Panc1 (cell line): ENCODE data around the gene RNF208. TPM values are rescaled to one million over a fixed set of nuclear protein-coding genes. Genes with fewer than 3 reads are reported as not detected.

Experiments
- ATAC-seq: fragments of 200-7000 bp; cut with Tn5 transposase; 2 replicates; pipeline ENCODE4 v1.9.1; 2020; ENCODE audit warnings: mild to moderate bottlenecking, moderate library complexity
- BruUV-seq: library from RNA; stranded (reverse); fragments of 400-500 nt; replicated peaks from 2 replicates; lab custom pipeline; 2021; lab: Mats Ljungman, UMichigan
- CTCF ChIA-PET: fragments of 300-600 bp; sonication (Branson Sonifier 250); formaldehyde crosslinking; loops from one replicate; lab custom pipeline; 2022; ENCODE audit warnings: antibody characterized with exemption; lab: Charles Lee
- POLR2A ChIA-PET: fragments of 300-600 bp; sonication (Branson Sonifier 250); formaldehyde crosslinking; loops from one replicate; lab custom pipeline; 2022; ENCODE audit warnings: antibody characterized with exemption; lab: Charles Lee
- DNase-seq: peaks from one replicate; pipeline ENCODE4 v3.0.0-alpha.2; 2010; ENCODE audit warnings: low read depth, low spot score
- H3K27ac ChIP-seq: 2 replicates; pipeline ENCODE4 v1.5.1; 2011; ENCODE audit warnings: mild to moderate bottlenecking, low read length, inconsistent platforms
- H3K27me3 ChIP-seq: fragments of 200-500 bp; sonication (Bioruptor generic); 2 replicates; pipeline ENCODE4 v1.6.0; 2014; ENCODE audit warnings: low read length, inconsistent platforms; ENCODE audit not compliant: control insufficient read depth, insufficient read depth
- H3K36me3 ChIP-seq: fragments of 200-500 bp; sonication (Bioruptor generic); 2 replicates; pipeline ENCODE4 v1.5.1; 2014; ENCODE audit warnings: inconsistent platforms, mild to moderate bottlenecking, low read length, moderate library complexity; ENCODE audit not compliant: control insufficient read depth, insufficient read depth
- H3K4me1 ChIP-seq: 2 replicates; pipeline ENCODE4 v1.5.1; 2011; ENCODE audit warnings: inconsistent platforms, mild to moderate bottlenecking, low read length, moderate library complexity; ENCODE audit not compliant: control insufficient read depth, insufficient read depth
- H3K4me3 ChIP-seq, 2 experiments: 2 replicates each; pipeline ENCODE4 v1.5.1; 2011 to 2012; ENCODE audit warnings: low read depth in 2 of 2, low read length in 2 of 2, mild to moderate bottlenecking in 2 of 2, inconsistent platforms in 1 of 2, moderate library complexity in 1 of 2
- H3K9me3 ChIP-seq: fragments of 200-500 bp; sonication (Bioruptor generic); 2 replicates; pipeline ENCODE4 v1.5.1; 2014; ENCODE audit warnings: low read depth, mild to moderate bottlenecking, inconsistent platforms, low read length, moderate library complexity; ENCODE audit not compliant: control insufficient read depth, insufficient read depth
- POLR2AphosphoS5 ChIP-seq: IDR thresholded peaks from 2 replicates; pipeline ENCODE4 v1.6.1; 2012; ENCODE audit warnings: mild to moderate bottlenecking, low read depth, low read length, moderate library complexity
- SIN3A ChIP-seq: IDR thresholded peaks from 2 replicates; pipeline ENCODE4 v1.6.1; 2012; ENCODE audit warnings: low read depth, mild to moderate bottlenecking, low read length, moderate library complexity, borderline replicate concordance; ENCODE audit not compliant: insufficient read depth
- TCF7L2 ChIP-seq: IDR thresholded peaks from 2 replicates; pipeline ENCODE4 v1.6.1; 2011; ENCODE audit warnings: mild to moderate bottlenecking, low read depth, low read length, inconsistent platforms
- in situ Hi-C: cut with HindIII; loops from 2 replicates; pipeline ENCODE4 v1.10.0; 2016; ENCODE audit warnings: low sequenced_read_pairs, low pct_unique_long_range_greater_than_20kb
- intact Hi-C: fragments of 100-400 bp; cut with micrococcal nuclease; formaldehyde crosslinking; loops from one replicate; pipeline ENCODE4 v1.10.0; 2022; ENCODE audit not compliant: unreplicated experiment
- total RNA-seq: library from RNA; stranded (reverse); gene quantifications from one replicate; pipeline ENCODE4 v1.2.1, GENCODE V29; 2021; ENCODE audit not compliant: unreplicated experiment
- TF ChIP-seq, protein P1 (sequence below): fragments of 450-650 bp; IDR thresholded peaks from 2 replicates; pipeline ENCODE4 v1.5.1; 2017; ENCODE audit warnings: mild to moderate bottlenecking
- TF ChIP-seq, protein P2 (sequence below), 2 experiments: IDR thresholded peaks; 2 replicates each; pipeline ENCODE4 v1.6.1; 2011 to 2012; ENCODE audit warnings: low read depth in 2 of 2, control low read depth in 1 of 2, low read length in 1 of 2, mild to moderate bottlenecking in 1 of 2, moderate library complexity in 1 of 2; ENCODE audit not compliant: insufficient read depth in 1 of 2

The RNF208 gene
- total RNA-seq, 1 experiment from 2014 or later = 11.5 TPM

DNA sequence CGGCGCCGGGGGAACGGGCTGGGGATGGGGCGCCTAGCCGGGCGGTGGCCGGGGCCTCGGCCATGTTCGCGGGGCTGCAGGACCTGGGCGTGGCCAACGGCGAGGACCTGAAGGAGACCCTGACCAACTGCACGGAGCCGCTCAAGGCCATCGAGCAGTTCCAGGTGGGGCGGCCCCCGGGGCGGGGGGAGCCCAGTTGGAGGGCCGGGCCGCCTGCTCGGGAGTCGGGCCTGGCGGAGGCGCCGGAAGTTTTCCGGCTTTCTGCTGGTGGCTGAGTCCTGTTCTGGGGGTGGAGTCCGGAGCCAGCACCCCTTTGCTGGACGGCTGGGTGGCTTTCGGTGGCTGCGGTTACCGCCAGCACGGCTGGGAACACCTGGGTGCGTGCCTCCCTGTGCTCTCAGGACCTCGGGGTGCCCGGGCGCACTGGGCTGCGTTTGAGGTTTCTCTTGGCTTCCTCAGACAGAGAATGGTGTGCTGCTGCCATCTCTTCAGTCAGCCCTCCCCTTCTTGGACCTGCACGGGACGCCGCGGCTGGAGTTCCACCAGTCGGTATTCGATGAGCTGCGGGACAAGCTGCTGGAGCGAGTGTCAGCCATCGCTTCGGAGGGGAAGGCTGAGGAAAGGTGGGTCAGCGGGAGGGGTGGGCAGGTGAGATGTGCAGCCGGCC, 33.5 kb upstream of the RNF208 start:
- no TSS peak for BruUV-seq
- ChIA-PET CTCF (no interaction called here), POLR2A (no interaction called here)
- TF ChIP-seq SIN3A = no peak
- TF ChIP-seq, protein P1, sequence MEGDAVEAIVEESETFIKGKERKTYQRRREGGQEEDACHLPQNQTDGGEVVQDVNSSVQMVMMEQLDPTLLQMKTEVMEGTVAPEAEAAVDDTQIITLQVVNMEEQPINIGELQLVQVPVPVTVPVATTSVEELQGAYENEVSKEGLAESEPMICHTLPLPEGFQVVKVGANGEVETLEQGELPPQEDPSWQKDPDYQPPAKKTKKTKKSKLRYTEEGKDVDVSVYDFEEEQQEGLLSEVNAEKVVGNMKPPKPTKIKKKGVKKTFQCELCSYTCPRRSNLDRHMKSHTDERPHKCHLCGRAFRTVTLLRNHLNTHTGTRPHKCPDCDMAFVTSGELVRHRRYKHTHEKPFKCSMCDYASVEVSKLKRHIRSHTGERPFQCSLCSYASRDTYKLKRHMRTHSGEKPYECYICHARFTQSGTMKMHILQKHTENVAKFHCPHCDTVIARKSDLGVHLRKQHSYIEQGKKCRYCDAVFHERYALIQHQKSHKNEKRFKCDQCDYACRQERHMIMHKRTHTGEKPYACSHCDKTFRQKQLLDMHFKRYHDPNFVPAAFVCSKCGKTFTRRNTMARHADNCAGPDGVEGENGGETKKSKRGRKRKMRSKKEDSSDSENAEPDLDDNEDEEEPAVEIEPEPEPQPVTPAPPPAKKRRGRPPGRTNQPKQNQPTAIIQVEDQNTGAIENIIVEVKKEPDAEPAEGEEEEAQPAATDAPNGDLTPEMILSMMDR = no peak
- TF ChIP-seq TCF7L2 = no peak
- TF ChIP-seq POLR2AphosphoS5 = no peak
- TF ChIP-seq, protein P2, sequence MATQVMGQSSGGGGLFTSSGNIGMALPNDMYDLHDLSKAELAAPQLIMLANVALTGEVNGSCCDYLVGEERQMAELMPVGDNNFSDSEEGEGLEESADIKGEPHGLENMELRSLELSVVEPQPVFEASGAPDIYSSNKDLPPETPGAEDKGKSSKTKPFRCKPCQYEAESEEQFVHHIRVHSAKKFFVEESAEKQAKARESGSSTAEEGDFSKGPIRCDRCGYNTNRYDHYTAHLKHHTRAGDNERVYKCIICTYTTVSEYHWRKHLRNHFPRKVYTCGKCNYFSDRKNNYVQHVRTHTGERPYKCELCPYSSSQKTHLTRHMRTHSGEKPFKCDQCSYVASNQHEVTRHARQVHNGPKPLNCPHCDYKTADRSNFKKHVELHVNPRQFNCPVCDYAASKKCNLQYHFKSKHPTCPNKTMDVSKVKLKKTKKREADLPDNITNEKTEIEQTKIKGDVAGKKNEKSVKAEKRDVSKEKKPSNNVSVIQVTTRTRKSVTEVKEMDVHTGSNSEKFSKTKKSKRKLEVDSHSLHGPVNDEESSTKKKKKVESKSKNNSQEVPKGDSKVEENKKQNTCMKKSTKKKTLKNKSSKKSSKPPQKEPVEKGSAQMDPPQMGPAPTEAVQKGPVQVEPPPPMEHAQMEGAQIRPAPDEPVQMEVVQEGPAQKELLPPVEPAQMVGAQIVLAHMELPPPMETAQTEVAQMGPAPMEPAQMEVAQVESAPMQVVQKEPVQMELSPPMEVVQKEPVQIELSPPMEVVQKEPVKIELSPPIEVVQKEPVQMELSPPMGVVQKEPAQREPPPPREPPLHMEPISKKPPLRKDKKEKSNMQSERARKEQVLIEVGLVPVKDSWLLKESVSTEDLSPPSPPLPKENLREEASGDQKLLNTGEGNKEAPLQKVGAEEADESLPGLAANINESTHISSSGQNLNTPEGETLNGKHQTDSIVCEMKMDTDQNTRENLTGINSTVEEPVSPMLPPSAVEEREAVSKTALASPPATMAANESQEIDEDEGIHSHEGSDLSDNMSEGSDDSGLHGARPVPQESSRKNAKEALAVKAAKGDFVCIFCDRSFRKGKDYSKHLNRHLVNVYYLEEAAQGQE (IDR thresholded peaks at IDR 0.05; ENCODE audit: insufficient read depth in 1 of 2, low read depth in 2 of 2, low read length in 1 of 2) = no peak
- H3K27ac ChIP-seq = peak overlapping the region; percentile 82
- H3K27me3 ChIP-seq = no peaks in the 10 kb centered on the region
- H3K4me3 ChIP-seq = peak overlapping the region; percentile 72 to 78
- H3K4me1 ChIP-seq = peaks cover 16% of the 10 kb centered on the region
- peaks cover 3% of the 10 kb centered on the region; the same call in 1 of the 2 replicates for H3K36me3 ChIP-seq
- H3K9me3 ChIP-seq = no peaks in the 10 kb centered on the region
- intact Hi-C loops = no loop called here
- peak; percentile 70 for ATAC-seq
- DNase-seq = no peak
- in situ Hi-C loops = no loop called here

DNA sequence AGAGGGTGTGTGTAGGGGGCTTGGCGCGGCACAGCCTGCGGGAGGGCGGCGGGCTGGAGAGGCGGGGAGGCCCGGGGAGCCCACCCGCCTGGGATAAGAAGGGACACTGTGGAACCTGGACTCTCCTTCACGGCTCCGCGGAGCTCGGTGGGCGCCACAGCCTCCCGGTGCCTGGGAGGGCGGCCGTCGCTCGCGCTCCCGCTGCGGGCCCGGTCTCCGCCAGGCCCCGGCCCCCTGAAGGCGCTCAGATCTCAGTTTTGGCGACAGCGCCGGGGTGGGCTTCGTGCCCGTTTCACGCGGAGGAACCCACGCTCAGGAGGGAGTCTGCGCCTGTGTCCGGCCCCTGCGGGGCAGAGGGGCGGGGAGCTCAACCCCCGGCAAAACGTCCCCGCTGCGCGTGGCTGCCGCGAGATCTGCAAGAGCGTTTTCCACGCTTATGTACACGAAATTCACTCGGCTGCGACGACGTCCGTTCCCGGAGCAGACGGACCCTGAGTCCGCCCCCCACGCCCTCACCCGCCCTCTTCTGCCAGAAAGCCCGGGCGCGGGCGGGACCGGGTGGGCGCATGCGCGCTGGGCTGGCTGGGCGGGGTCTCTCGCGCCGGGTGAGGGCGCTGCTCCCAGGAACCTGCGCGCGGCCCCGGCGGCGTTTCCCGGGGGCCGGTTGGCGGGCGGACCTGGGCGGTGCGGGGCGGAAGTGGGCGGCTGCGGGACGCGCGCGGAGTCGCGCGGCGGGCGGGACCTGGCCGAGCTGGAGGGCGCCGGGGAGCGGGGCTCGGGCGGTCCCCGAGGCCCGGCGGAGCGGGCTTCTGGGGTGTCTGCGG, 32.8 kb upstream of the RNF208 start, which contains the start of gene NELFB:
Gene NELFB, plus strand, starts transcription at position 704 of the 824 bp plus-strand sequence.
- no peaks in the 10 kb centered on the region for H3K27me3 ChIP-seq
- H3K9me3 ChIP-seq = no peaks in the 10 kb centered on the region
- in situ Hi-C loops = no loop called here
- peaks cover 3% of the 10 kb centered on the region; the same call in 1 of the 2 replicates for H3K36me3 ChIP-seq
- no TSS peak for BruUV-seq
- H3K4me3 ChIP-seq = peak within 1 kb of the TSS; percentile 72 to 78
- ChIA-PET POLR2A (interaction anchor here (0.6 to 1.6 kb wide), 2 partner anchors 12 to 14 kb away, joined by 4 read pairs; no protein-coding TSS in a partner anchor), CTCF (no interaction called here)
- peaks cover 16% of the 10 kb centered on the region for H3K4me1 ChIP-seq
- peak within 1 kb of the TSS; percentile 82 for H3K27ac ChIP-seq
- DNase-seq (no peak), ATAC-seq (peak; percentile 91)
- intact Hi-C loops = no loop called here
- TF ChIP-seq POLR2AphosphoS5 (no peak; the same call in 1 of the 2 replicates), SIN3A (peak; percentile 54; the same call in 1 of the 2 replicates)
